ENCODE data around the gene CNTNAP4.

GRCh38 chr16:76386784-76387183 lies 109.6 kb downstream of the CNTNAP4 start:
- TF ChIP-seq SP1 (IDR thresholded peaks at IDR 0.05; ENCODE audit: low read depth) (no peak), REST (IDR thresholded peaks at IDR 0.05; ENCODE audit: low read depth) (no peak), SIN3A (IDR thresholded peaks at IDR 0.05; ENCODE audit: low read depth) (no peak), EZH2phosphoT487 (IDR thresholded peaks at IDR 0.05; ENCODE audit: borderline replicate concordance) (no peak), ELF1 (IDR thresholded peaks at IDR 0.05; ENCODE audit: borderline replicate concordance, low read depth) (no peak), YY1 (IDR thresholded peaks at IDR 0.05; ENCODE audit: extremely low read depth, insufficient replicate concordance, low read depth, low read length) (no peak), POLR2A (IDR thresholded peaks at IDR 0.05; ENCODE audit: borderline replicate concordance, extremely low read depth, insufficient read depth, insufficient read length) (no peak), EZH2 (IDR thresholded peaks at IDR 0.05) (no peak)
- TF ChIP-seq, protein P1, sequence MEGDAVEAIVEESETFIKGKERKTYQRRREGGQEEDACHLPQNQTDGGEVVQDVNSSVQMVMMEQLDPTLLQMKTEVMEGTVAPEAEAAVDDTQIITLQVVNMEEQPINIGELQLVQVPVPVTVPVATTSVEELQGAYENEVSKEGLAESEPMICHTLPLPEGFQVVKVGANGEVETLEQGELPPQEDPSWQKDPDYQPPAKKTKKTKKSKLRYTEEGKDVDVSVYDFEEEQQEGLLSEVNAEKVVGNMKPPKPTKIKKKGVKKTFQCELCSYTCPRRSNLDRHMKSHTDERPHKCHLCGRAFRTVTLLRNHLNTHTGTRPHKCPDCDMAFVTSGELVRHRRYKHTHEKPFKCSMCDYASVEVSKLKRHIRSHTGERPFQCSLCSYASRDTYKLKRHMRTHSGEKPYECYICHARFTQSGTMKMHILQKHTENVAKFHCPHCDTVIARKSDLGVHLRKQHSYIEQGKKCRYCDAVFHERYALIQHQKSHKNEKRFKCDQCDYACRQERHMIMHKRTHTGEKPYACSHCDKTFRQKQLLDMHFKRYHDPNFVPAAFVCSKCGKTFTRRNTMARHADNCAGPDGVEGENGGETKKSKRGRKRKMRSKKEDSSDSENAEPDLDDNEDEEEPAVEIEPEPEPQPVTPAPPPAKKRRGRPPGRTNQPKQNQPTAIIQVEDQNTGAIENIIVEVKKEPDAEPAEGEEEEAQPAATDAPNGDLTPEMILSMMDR (IDR thresholded peaks at IDR 0.05 in 2 of 3, conservative IDR thresholded peaks at IDR 0.05 in 1 of 3; ENCODE audit: borderline replicate concordance in 1 of 3, insufficient read depth in 1 of 3, low read depth in 2 of 3, low read length in 2 of 3) = no peak

Data from HCT116 (cell line).